Colonic mucosa (tissue), 4 donors: ENCODE measurements around the gene RPLP2. TPM values are rescaled to one million over a fixed set of nuclear protein-coding genes. Genes with fewer than 3 reads are reported as not detected.

Source experiments
- DNase-seq: peaks from one replicate; pipeline ENCODE4 v3.0.0-alpha.2; 2020
- H3K27ac ChIP-seq: fragments of 200-600 bp; one replicate; pipeline ENCODE4 v1.8.0; 2021
- H3K27me3 ChIP-seq: fragments of 200-600 bp; one replicate; pipeline ENCODE4 v1.8.0; 2021
- H3K36me3 ChIP-seq: fragments of 200-600 bp; one replicate; pipeline ENCODE4 v1.8.0; 2021
- H3K4me1 ChIP-seq: fragments of 200-600 bp; one replicate; pipeline ENCODE4 v1.8.0; 2021; ENCODE audit warnings: mild to moderate bottlenecking
- H3K4me3 ChIP-seq: fragments of 200-600 bp; one replicate; pipeline ENCODE4 v1.8.0; 2021
- H3K9ac ChIP-seq, 2 donors: one replicate each; pipeline ENCODE4 v1.7.0; 2013; ENCODE audit warnings: control low read depth in 2 of 2, low read depth in 2 of 2, low read length in 2 of 2
- H3K9me3 ChIP-seq: fragments of 200-600 bp; one replicate; pipeline ENCODE4 v1.8.0; 2021
- intact Hi-C: fragments of 100-400 bp; cut with DNase I; formaldehyde crosslinking; loops from one replicate; pipeline ENCODE4 v1.14.1; 2022
- total RNA-seq, 2 donors: library from RNA; stranded (reverse); fragmentation: NEBNext Ultra II Directional in 1 of 2; extraction: Animal tissue kit (Norgen Biotek cat#: 25700) in 1 of 2; gene quantifications; one replicate each; pipeline ENCODE4 v1.2.1, GENCODE V29; 2021
- TF ChIP-seq, protein P1 (sequence below): fragments of 200-600 bp; IDR thresholded peaks from one replicate; pipeline ENCODE4 v1.8.0; 2022; ENCODE audit warnings: antibody characterized with exemption, mild to moderate bottlenecking
- donor health status: healthy.
- donor health status: DM: no; HTN: no; CAD: no.
- donor health status: DM: no; HTN: no; CAD: no.

RPLP2 gene
- total RNA-seq, 2 donors from 2014 or later = 2,068 to 2,303 TPM

DNA sequence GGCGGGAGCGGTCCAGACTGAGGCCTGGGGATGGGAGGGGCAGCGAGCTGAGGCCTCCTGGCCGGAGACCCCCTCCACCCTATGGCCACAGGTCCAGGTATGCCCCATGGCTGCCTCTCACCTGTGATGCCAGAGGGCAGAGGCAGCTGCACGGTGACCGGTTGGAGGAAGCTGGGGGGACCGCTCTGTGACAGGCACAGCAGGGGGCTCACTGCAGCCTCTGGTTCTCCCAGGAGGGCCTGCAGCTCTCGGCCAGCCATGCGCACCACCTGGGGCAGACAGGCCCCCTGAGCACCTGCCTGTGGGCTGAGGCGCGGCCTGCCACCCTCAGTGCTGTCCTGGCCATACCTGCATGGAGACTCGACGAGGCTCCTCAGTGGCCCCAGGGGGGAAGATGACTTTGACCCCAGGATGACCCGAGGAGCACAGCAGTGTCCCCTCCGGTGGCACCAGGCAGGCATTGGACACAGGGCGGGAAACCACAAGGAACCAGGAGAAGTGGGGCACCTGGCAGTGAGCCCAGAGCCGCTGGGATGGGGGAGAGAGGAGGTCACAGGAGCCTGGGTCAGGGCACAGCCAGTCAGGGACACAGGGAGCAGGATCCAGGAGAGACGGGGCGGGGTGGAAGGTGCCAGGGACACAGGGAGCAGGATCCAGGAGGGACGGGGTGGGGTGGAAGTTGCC is 8.5 kb upstream of the RPLP2 start:
- no peak overlapping the region for H3K9ac ChIP-seq
- intact Hi-C loops = no loop called here

DNA sequence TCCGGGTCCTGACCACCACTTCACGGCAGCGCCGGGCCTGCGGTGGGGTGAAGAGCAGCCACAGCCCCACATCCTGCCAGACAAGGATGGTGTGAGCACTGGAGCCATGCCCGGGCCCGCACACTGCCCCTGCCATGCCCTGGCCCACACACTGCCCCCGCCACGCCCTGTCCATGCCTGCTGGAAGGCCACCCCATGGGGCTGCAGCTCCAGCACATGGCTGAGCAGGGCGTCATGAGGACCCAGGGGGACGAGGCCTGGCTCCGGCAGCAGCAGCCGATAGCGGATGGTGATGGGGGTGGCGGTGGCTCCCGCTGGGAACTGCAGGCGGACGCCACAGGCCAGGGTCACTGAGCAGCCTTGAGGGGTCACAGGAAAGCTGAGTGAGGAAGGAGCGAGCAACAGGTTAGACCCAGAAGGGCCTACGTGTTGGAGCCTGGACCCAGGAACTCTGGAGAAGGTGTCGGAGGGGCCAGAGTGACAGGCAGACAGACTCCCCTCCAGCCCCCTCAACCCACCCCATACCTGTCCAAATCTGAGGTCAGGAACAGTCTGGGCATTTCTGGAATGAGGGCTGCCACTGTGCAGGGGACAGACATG is 7.6 kb upstream of the RPLP2 start:
- Histone ChIP-seq H3K27me3 (no peaks in the 10 kb centered on the region), H3K27ac (no peak overlapping the region), H3K4me1 (peaks cover 10% of the 10 kb centered on the region), H3K4me3 (no peak overlapping the region), H3K9ac (no peak overlapping the region), H3K9me3 (no peaks in the 10 kb centered on the region), H3K36me3 (no peaks in the 10 kb centered on the region)
- intact Hi-C loops = no loop called here
- no peak for DNase-seq
- TF ChIP-seq, protein P1, sequence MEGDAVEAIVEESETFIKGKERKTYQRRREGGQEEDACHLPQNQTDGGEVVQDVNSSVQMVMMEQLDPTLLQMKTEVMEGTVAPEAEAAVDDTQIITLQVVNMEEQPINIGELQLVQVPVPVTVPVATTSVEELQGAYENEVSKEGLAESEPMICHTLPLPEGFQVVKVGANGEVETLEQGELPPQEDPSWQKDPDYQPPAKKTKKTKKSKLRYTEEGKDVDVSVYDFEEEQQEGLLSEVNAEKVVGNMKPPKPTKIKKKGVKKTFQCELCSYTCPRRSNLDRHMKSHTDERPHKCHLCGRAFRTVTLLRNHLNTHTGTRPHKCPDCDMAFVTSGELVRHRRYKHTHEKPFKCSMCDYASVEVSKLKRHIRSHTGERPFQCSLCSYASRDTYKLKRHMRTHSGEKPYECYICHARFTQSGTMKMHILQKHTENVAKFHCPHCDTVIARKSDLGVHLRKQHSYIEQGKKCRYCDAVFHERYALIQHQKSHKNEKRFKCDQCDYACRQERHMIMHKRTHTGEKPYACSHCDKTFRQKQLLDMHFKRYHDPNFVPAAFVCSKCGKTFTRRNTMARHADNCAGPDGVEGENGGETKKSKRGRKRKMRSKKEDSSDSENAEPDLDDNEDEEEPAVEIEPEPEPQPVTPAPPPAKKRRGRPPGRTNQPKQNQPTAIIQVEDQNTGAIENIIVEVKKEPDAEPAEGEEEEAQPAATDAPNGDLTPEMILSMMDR = no peak

More for the DNA sequence above, 8.5 kb upstream of the RPLP2 start:
- Histone ChIP-seq H3K36me3 (no peaks in the 10 kb centered on the region), H3K27me3 (no peaks in the 10 kb centered on the region), H3K27ac (no peak overlapping the region), H3K4me1 (peaks cover 13% of the 10 kb centered on the region), H3K4me3 (no peak overlapping the region), H3K9me3 (no peaks in the 10 kb centered on the region)
- TF ChIP-seq, protein P1 = no peak
- no peak for DNase-seq

DNA sequence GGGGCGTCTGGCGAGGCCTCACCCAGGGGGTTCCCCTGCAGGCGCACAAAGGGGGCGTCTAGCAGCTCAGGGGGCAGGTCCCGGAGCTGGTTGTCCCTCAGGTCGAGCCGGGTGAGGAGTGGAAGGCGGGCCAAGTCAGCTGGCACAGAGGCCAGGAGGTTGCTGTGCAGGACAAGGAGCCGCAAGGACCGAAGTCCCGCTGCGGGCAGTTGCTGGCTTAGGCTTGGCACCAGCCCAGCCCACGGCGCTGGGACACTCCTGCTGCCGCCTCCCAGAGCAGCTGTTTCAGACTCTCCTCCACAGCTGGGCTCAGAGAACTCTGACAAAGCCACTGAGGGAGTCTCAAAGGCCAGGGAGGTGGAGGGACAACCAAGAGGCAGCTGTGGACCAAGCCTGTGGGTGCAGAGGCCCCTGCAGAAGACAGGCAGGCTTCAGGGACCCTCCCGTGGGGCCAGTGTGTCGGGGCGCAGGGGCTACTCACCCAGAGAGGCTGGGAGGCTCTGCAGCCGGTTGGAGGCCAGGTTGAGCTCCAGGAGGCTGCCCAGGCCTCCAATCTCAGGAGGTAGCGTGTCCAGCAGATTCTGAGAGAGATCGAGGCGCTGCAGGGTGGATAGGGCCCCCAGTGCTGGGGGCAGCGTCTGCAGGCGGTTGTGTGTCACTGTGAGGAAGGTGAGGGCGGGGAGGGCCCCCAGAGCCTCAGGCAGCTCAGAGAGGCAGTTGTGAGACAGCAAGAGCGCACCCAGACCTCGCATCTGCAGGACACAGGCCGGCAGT is 6.9 kb upstream of the RPLP2 start:
- intact Hi-C loops = no loop called here
- Histone ChIP-seq H3K9ac (no peak overlapping the region), H3K27ac (no peak overlapping the region), H3K36me3 (no peaks in the 10 kb centered on the region), H3K4me3 (no peak overlapping the region), H3K27me3 (no peaks in the 10 kb centered on the region), H3K9me3 (no peaks in the 10 kb centered on the region), H3K4me1 (peaks cover 11% of the 10 kb centered on the region)
- no peak for DNase-seq
- TF ChIP-seq, protein P1 = no peak

DNA sequence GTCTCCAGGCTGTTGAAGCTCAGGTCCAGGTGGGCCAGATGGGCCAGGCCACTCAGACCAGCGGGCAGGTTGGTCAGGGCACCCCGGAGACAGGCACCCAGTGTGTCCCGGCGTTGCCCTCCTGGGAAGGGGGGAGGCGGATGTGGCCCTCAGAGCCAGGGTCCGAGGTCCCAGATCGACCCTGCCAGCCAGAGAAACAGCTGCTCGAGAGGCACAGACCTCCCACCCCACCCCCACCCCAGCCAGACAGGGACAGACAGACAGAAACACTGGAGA is 6.4 kb upstream of the RPLP2 start:
- H3K4me1 ChIP-seq = peaks cover 17% of the 10 kb centered on the region
- no peak overlapping the region for H3K9ac ChIP-seq
- H3K36me3 ChIP-seq = no peaks in the 10 kb centered on the region
- DNase-seq = no peak
- no peak overlapping the region for H3K27ac ChIP-seq
- H3K9me3 ChIP-seq = no peaks in the 10 kb centered on the region
- no peaks in the 10 kb centered on the region for H3K27me3 ChIP-seq
- intact Hi-C loops = no loop called here
- TF ChIP-seq, protein P1 = no peak
- H3K4me3 ChIP-seq = no peak overlapping the region

- H3K4me3 ChIP-seq = peak overlapping the region; percentile 67
- DNase-seq = no peak
- intact Hi-C loops = no loop called here
- TF ChIP-seq, protein P1 = no peak
- peaks cover 20% of the 10 kb centered on the region for H3K4me1 ChIP-seq
- no peaks in the 10 kb centered on the region for H3K27me3 ChIP-seq
- H3K9ac ChIP-seq = peak overlapping the region; percentile 72 to 75
- no peaks in the 10 kb centered on the region for H3K9me3 ChIP-seq
- H3K36me3 ChIP-seq = no peaks in the 10 kb centered on the region
- peak overlapping the region; percentile 83 for H3K27ac ChIP-seq
Observed at GRCh38 chr11:803770-804598, 5.8 kb upstream of the RPLP2 start.
